Measurements from ENCODE around the gene PIK3AP1. TPM values are rescaled to one million over a fixed set of nuclear protein-coding genes. Genes with fewer than 3 reads are reported as not detected.

The PIK3AP1 gene
- total and polyA plus RNA-seq, 2 of the 13 experiments (the other 11 are each of a cell fraction or from before 2014, with no cell fraction given): 3.6 to 13.8 TPM

DNA sequence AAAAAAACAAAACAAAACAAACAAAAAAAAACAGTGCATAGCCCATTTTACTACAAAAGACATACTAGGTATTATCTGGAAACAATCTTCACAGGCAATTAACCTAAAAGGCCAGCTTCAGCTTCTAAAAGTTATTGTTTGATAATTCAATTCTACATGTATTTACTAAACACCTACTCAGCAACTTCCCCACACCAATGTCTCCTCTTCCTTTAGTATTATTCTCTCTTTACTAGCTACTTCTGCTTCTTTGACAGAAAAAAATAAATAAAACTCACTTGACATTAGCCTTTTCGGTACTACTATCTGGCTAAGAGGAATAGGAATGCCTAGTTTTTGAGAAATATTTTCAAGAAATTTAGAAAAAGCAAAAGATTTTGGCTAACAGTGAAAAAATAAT is 136.3 kb downstream of the PIK3AP1 start:
- Histone ChIP-seq H3K4me1 (ENCODE audit: insufficient read depth, low read length) (peaks cover 72% of the 10 kb centered on the region), H3K27ac (ENCODE audit: extremely low read length, insufficient read depth, low read length) (no peak overlapping the region), H3K9me3 (ENCODE audit: low read length) (no peaks in the 10 kb centered on the region), H4K20me1 (ENCODE audit: insufficient read depth, low read length) (peaks cover 58% of the 10 kb centered on the region), H3K36me3 (replicated peaks in 1 of 2; ENCODE audit: control insufficient read depth in 1 of 2, insufficient read depth in 2 of 2, low read length in 2 of 2) (no peaks in the 10 kb centered on the region; a peak in 3 of 5 replicates), H2AFZ (ENCODE audit: low read length) (no peak overlapping the region), H3K4me2 (ENCODE audit: low read depth, low read length) (peak overlapping the region; percentile 89), H3K4me3 (replicated peaks in 1 of 3; ENCODE audit: insufficient read depth in 1 of 3, low read depth in 2 of 3, low read length in 3 of 3) (0 out of 6 replicates have a peak overlapping the region, but pooled peaks of 1 of the 3 experiments have one; percentile 27), H3K9ac (ENCODE audit: insufficient read depth, low read depth, low read length) (no peak overlapping the region), H3K27me3 (ENCODE audit: control insufficient read depth in 1 of 2, insufficient read depth in 2 of 2, low read length in 2 of 2) (no peaks in the 10 kb centered on the region; a peak in 1 of 5 replicates), H3K79me2 (ENCODE audit: insufficient read depth, low read length) (peaks cover 73% of the 10 kb centered on the region)
- TF ChIP-seq, protein P1, sequence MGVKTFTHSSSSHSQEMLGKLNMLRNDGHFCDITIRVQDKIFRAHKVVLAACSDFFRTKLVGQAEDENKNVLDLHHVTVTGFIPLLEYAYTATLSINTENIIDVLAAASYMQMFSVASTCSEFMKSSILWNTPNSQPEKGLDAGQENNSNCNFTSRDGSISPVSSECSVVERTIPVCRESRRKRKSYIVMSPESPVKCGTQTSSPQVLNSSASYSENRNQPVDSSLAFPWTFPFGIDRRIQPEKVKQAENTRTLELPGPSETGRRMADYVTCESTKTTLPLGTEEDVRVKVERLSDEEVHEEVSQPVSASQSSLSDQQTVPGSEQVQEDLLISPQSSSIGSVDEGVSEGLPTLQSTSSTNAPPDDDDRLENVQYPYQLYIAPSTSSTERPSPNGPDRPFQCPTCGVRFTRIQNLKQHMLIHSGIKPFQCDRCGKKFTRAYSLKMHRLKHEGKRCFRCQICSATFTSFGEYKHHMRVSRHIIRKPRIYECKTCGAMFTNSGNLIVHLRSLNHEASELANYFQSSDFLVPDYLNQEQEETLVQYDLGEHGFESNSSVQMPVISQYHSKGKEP (CRISPR knock-in tag; IDR thresholded peaks at IDR 0.05): no peak
- TF ChIP-seq, protein P2, sequence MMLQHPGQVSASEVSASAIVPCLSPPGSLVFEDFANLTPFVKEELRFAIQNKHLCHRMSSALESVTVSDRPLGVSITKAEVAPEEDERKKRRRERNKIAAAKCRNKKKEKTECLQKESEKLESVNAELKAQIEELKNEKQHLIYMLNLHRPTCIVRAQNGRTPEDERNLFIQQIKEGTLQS (CRISPR knock-in tag; IDR thresholded peaks at IDR 0.05): no peak
- TF ChIP-seq, protein P3, sequence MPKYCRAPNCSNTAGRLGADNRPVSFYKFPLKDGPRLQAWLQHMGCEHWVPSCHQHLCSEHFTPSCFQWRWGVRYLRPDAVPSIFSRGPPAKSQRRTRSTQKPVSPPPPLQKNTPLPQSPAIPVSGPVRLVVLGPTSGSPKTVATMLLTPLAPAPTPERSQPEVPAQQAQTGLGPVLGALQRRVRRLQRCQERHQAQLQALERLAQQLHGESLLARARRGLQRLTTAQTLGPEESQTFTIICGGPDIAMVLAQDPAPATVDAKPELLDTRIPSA (CRISPR knock-in tag; IDR thresholded peaks at IDR 0.05; ENCODE audit: borderline replicate concordance): no peak
- TF ChIP-seq TOPORS (CRISPR knock-in tag; IDR thresholded peaks at IDR 0.05): no peak
- TF ChIP-seq ZNF792 (CRISPR knock-in tag; IDR thresholded peaks at IDR 0.05): no peak
- TF ChIP-seq, protein P4, sequence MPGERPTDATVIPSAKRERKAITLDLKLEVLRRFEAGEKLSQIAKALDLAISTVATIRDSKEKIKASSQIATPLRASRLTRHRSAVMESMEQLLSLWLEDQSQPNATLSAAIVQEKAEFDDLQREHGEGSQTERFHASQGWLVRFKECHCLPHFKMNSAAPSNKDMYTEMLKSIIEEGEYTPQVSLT (CRISPR knock-in tag; IDR thresholded peaks at IDR 0.05; ENCODE audit: borderline replicate concordance, low read depth): no peak
- no peak for TF ChIP-seq ZBTB38 (CRISPR knock-in tag; IDR thresholded peaks at IDR 0.05)
- TF ChIP-seq, protein P5, sequence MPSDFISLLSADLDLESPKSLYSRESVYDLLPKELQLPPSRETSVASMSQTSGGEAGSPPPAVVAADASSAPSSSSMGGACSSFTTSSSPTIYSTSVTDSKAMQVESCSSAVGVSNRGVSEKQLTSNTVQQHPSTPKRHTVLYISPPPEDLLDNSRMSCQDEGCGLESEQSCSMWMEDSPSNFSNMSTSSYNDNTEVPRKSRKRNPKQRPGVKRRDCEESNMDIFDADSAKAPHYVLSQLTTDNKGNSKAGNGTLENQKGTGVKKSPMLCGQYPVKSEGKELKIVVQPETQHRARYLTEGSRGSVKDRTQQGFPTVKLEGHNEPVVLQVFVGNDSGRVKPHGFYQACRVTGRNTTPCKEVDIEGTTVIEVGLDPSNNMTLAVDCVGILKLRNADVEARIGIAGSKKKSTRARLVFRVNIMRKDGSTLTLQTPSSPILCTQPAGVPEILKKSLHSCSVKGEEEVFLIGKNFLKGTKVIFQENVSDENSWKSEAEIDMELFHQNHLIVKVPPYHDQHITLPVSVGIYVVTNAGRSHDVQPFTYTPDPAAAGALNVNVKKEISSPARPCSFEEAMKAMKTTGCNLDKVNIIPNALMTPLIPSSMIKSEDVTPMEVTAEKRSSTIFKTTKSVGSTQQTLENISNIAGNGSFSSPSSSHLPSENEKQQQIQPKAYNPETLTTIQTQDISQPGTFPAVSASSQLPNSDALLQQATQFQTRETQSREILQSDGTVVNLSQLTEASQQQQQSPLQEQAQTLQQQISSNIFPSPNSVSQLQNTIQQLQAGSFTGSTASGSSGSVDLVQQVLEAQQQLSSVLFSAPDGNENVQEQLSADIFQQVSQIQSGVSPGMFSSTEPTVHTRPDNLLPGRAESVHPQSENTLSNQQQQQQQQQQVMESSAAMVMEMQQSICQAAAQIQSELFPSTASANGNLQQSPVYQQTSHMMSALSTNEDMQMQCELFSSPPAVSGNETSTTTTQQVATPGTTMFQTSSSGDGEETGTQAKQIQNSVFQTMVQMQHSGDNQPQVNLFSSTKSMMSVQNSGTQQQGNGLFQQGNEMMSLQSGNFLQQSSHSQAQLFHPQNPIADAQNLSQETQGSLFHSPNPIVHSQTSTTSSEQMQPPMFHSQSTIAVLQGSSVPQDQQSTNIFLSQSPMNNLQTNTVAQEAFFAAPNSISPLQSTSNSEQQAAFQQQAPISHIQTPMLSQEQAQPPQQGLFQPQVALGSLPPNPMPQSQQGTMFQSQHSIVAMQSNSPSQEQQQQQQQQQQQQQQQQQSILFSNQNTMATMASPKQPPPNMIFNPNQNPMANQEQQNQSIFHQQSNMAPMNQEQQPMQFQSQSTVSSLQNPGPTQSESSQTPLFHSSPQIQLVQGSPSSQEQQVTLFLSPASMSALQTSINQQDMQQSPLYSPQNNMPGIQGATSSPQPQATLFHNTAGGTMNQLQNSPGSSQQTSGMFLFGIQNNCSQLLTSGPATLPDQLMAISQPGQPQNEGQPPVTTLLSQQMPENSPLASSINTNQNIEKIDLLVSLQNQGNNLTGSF (CRISPR knock-in tag; IDR thresholded peaks at IDR 0.05): no peak
- no peak for TF ChIP-seq GATAD2A (CRISPR knock-in tag; IDR thresholded peaks at IDR 0.05)
- no peak for TF ChIP-seq SETDB1 (CRISPR knock-in tag; IDR thresholded peaks at IDR 0.05; ENCODE audit: borderline replicate concordance)
- TF ChIP-seq ZC3H13 (CRISPR knock-in tag; IDR thresholded peaks at IDR 0.05): no peak
- POLR2A ChIA-PET: no interaction called here
- in situ Hi-C loops (cut with HindIII; ENCODE audit: extremely low pct_ligation_motif_present, low pct_unique_long_range_greater_than_20kb): no loop called here
- no TSS peak for BruUV-seq (replicated peaks)
- ATAC-seq: no peak
- DNase-seq (ENCODE audit: low spot score): no peak
- FAIRE-seq: no peak
- CTCF ChIA-PET (ENCODE audit: low intra/inter-chr PET ratio, low total read pairs): no interaction called here
- intact Hi-C loops (cut with micrococcal nuclease; ENCODE audit: unreplicated experiment): no loop called here
- WGBS (ENCODE audit: low lambda C conversion rate): 93% methylated on average over 1 of the region's 1 CpG
